ENCODE results near the gene LARGE1.

GRCh38 chr22:33415401-33415800, 504.9 kb downstream of the LARGE1 start:
- TF ChIP-seq SPI1 (IDR thresholded peaks at IDR 0.05; ENCODE audit: low read depth, low read length) (no peak), POLR2A (IDR thresholded peaks at IDR 0.05; ENCODE audit: low read depth, low read length) (no peak), POLR2AphosphoS5 (IDR thresholded peaks at IDR 0.05; ENCODE audit: low read depth, low read length) (no peak), TAF1 (IDR thresholded peaks at IDR 0.05; ENCODE audit: low read depth, low read length) (no peak)
